Breast epithelium (tissue), 3 donors: ENCODE data around the gene C2orf68.

Experiments used
- POLR2A ChIP-seq: fragments of 450-650 bp; IDR thresholded peaks from one replicate; pipeline ENCODE4 v1.6.1; 2016; ENCODE audit warnings: antibody characterized with exemption, mild to moderate bottlenecking, moderate library complexity
- TF ChIP-seq, protein P1 (sequence below), 3 donors: fragments of 450-650 bp; IDR thresholded peaks; one replicate each; pipeline ENCODE4 v1.5.1; 2016 to 2017; ENCODE audit warnings: antibody characterized with exemption in 3 of 3, mild to moderate bottlenecking in 3 of 3, moderate library complexity in 3 of 3

DNA sequence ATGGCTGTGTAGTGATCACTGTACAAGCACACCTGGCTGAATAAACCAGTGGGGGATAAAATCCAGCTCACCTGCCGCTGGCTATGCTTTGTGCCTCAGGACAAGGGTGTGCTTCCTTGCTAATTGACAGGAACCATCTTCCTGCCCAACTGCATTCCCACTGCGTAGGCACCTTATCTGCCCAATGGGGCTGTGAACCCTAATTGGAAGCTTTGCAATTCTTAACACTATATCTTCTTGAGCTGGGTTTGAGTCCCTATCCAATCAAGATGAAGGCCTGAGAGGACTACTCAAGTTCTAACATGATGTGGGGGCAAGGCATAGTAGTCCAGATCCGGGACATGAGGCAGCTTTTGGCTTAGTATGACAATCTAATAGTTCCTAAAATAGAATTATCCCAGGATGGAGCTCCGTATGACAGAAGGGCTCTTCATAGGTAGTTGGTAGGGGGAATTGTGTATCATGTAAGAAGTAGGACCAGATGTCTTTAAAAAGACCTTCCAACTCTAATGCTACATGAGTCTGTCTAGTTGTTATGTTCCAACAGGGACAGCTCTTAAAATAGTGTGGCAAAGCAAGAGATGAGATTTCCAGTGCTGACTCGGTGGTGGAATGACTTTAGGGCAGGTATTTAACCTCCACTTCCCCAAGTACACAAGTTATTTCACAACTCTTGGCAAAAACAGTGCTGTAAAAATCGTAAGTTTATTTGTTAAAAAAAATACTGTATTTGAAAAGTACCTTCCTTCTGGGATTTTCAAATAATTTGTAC lies 7.1 kb downstream of the C2orf68 start:
- TF ChIP-seq, protein P1, sequence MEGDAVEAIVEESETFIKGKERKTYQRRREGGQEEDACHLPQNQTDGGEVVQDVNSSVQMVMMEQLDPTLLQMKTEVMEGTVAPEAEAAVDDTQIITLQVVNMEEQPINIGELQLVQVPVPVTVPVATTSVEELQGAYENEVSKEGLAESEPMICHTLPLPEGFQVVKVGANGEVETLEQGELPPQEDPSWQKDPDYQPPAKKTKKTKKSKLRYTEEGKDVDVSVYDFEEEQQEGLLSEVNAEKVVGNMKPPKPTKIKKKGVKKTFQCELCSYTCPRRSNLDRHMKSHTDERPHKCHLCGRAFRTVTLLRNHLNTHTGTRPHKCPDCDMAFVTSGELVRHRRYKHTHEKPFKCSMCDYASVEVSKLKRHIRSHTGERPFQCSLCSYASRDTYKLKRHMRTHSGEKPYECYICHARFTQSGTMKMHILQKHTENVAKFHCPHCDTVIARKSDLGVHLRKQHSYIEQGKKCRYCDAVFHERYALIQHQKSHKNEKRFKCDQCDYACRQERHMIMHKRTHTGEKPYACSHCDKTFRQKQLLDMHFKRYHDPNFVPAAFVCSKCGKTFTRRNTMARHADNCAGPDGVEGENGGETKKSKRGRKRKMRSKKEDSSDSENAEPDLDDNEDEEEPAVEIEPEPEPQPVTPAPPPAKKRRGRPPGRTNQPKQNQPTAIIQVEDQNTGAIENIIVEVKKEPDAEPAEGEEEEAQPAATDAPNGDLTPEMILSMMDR (IDR thresholded peaks at IDR 0.05), result no peak
- no peak for TF ChIP-seq POLR2A
